ENCODE data around the gene LARP4B. TPM values are rescaled to one million over a fixed set of nuclear protein-coding genes. Genes with fewer than 3 reads are reported as not detected.

Gene LARP4B
- polyA plus RNA-seq, 1 experiment = 33.5 TPM

DNA sequence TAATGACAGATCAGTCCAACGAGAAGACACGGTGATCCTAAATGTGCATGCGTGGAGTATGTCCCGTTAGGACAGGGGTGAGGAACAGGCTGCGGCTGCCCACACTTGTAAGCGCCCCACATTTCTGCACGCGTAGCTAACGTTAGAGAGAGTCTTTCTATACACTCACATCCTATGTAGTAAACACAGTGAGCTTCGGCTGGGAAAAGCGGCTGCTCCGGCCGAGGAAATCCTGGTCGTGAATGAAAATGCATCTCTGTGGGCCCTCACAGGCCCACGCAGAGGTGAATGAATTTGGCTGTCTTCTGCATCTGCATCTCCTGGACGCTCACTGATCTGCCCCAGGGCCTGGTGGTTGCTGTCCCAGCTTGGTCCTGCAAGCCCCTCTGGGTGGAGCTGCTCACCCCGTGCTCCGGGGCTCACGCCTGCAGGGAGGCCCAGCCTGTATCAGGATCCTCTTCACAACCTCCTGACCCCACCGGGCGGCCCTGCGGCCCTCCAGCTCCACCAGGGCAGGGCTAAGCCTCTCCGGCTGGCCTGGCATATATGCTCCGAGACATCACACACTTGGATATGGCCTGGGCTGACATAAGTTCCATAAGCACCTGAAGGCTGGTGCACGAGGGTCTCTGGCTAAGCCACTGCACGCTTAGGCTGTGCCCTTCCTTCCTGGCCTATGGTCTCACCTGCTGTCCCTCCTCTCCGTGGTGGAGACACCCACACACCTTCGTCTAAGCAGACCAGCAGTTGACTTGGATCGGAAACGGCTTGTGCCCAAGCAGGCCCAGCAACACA lies 124.1 kb downstream of the LARP4B start:
- peaks cover 2% of the 10 kb centered on the region; the same call in 1 of the 2 replicates for H3K9me3 ChIP-seq (ENCODE audit: control insufficient read depth, insufficient read depth, low read length)
- ChIA-PET CTCF (no interaction called here), POLR2A (no interaction called here)
- no peak overlapping the region for H3K4me3 ChIP-seq (ENCODE audit: low read depth, low read length)
- TF ChIP-seq, protein P1, sequence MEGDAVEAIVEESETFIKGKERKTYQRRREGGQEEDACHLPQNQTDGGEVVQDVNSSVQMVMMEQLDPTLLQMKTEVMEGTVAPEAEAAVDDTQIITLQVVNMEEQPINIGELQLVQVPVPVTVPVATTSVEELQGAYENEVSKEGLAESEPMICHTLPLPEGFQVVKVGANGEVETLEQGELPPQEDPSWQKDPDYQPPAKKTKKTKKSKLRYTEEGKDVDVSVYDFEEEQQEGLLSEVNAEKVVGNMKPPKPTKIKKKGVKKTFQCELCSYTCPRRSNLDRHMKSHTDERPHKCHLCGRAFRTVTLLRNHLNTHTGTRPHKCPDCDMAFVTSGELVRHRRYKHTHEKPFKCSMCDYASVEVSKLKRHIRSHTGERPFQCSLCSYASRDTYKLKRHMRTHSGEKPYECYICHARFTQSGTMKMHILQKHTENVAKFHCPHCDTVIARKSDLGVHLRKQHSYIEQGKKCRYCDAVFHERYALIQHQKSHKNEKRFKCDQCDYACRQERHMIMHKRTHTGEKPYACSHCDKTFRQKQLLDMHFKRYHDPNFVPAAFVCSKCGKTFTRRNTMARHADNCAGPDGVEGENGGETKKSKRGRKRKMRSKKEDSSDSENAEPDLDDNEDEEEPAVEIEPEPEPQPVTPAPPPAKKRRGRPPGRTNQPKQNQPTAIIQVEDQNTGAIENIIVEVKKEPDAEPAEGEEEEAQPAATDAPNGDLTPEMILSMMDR (IDR thresholded peaks at IDR 0.05; ENCODE audit: low read depth, low read length) = no peak
- no peak overlapping the region for H3K27ac ChIP-seq (ENCODE audit: low read depth, low read length)
- H3K27me3 ChIP-seq (ENCODE audit: control insufficient read depth, insufficient read depth, low read length) = no peaks in the 10 kb centered on the region
- DNase-seq (ENCODE audit: low read depth, low spot score) = no peak

DNA sequence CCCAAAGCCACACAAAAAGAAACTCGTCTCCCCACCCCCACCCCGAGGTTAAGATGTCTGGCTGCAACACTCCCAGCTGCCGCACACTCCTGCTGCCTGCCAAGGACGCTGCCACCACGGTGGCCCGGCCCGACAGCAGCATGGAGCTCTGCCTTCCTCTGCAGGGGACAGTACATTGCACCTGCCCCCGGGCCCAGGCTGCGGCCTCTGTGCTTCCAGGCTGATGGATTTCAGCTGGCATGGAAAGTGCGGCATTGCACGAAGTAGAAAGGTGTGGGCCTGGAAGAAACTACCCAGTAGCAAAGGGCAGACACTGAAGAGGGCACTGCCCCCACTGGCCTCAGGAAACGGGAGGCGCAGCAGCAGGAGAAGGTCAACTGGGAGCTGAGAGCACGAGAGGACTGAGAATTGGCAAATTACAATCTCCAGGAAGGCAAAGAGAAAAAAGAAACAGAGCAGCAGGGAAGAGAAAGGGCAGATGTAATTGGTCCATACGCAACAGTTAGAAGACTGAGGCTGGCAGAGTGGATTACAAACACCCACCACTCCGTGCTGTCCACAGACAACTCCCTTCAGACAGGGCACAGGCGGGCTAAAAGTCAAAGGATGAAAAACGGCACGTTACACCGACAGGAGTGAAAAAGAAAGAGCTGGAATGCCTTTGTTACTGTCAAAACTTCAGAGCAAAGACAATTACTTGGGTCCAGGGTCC lies 124.9 kb downstream of the LARP4B start:
- H3K27me3 ChIP-seq (ENCODE audit: control insufficient read depth, insufficient read depth, low read length) = no peaks in the 10 kb centered on the region
- TF ChIP-seq, protein P1 (IDR thresholded peaks at IDR 0.05; ENCODE audit: low read depth, low read length) = no peak
- no peak overlapping the region for H3K27ac ChIP-seq (ENCODE audit: low read depth, low read length)
- POLR2A ChIA-PET = no interaction called here
- peaks cover 2% of the 10 kb centered on the region; the same call in 1 of the 2 replicates for H3K9me3 ChIP-seq (ENCODE audit: control insufficient read depth, insufficient read depth, low read length)
- CTCF ChIA-PET = no interaction called here
- no peak for DNase-seq (ENCODE audit: low read depth, low spot score)
- no peak overlapping the region for H3K4me3 ChIP-seq (ENCODE audit: low read depth, low read length)

DNA sequence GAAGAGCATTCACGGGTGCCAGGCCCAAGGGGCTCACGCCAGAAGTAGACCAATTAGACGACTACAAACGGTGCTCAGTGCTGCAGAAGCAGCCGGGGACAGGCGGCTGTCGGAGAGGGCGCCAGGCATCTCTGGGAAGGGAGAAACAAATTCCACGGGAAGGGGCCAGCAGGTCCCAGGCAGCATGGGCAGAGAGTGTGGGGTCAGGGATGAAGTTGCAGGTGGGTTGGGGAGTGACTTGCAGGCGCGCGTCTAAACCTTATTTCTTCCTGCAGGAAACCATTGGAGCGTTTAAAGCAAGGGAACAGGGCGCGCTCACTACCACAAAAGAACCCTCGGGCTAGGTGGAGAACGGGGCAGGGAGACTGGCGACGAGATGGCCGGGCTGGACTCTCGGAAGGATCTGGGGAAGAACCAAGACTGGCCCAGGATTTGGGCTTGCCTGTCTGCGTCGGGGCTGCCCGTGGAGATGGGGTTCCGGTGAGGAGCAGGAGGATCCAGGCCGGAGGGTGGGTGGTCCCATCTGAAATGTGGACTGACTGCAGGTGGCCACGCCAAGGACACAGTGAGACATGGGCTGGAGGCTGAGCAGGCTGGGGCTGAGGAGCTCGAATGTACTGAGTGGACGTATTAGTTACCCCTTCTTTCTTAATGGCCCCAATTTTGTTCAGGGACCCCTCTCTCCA lies 125.7 kb downstream of the LARP4B start:
- Histone ChIP-seq H3K9me3 (ENCODE audit: control insufficient read depth, insufficient read depth, low read length) (peaks cover 2% of the 10 kb centered on the region; the same call in 1 of the 2 replicates), H3K27me3 (ENCODE audit: control insufficient read depth, insufficient read depth, low read length) (no peaks in the 10 kb centered on the region), H3K4me3 (ENCODE audit: low read depth, low read length) (no peak overlapping the region), H3K27ac (ENCODE audit: low read depth, low read length) (no peak overlapping the region)
- ChIA-PET POLR2A (no interaction called here), CTCF (no interaction called here)
- TF ChIP-seq, protein P1 (IDR thresholded peaks at IDR 0.05; ENCODE audit: low read depth, low read length) = no peak
- DNase-seq (ENCODE audit: low read depth, low spot score) = no peak

DNA sequence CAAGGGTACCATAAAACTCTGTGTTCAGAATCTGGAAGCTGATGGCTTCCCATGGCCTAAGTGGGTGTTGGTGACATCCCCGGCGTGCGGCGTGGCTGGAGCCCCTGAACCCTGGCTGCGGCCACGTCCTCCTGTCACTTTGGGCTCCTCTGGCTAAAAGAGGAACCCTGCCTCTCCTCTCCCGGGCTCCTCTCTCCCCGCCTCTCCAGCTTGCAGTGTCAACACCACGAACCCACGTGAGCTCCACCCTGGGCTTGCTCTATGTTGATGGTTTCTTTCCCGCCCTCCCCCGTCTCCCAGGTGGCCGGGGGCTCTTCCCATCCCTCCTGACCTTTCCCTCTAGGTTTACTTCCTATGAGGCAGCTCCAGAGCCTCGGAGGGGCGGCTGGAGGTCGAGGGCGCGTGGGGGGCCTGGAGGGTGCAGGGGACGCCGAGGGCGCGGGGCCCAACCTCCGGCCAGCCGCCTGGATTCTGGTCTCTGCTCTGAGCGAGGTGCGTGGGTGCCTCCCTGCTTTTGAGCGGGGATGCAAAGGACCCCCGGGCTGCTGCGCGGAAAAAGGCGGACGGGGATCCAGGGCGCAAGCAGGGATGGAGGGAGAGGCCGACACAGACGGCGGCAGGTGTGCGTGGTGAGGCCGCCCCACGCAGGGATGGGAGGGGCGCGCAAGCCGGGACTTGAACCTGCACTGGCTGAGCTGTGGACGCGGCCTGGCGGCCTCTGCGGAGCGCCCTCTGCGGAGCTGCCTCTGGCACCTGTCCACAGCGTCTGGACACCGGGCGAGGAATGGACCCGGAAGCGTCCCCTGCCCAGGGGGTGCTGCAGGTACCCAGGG lies 126.5 kb downstream of the LARP4B start:
- Histone ChIP-seq H3K27ac (ENCODE audit: low read depth, low read length) (no peak overlapping the region), H3K9me3 (ENCODE audit: control insufficient read depth, insufficient read depth, low read length) (peaks cover 2% of the 10 kb centered on the region; the same call in 1 of the 2 replicates), H3K27me3 (ENCODE audit: control insufficient read depth, insufficient read depth, low read length) (no peaks in the 10 kb centered on the region), H3K4me3 (ENCODE audit: low read depth, low read length) (no peak overlapping the region)
- ChIA-PET POLR2A (no interaction called here), CTCF (no interaction called here)
- DNase-seq (ENCODE audit: low read depth, low spot score) = no peak
- TF ChIP-seq, protein P1 (IDR thresholded peaks at IDR 0.05; ENCODE audit: low read depth, low read length) = no peak

Measured in AG04450 (cell line).